ENCODE measurements around the gene PFKFB3. TPM values are rescaled to one million over a fixed set of nuclear protein-coding genes. Genes with fewer than 3 reads are reported as not detected.
A peak's percentile ranks its signal among the peaks of the same experiment; 100 is the strongest.
"Not testable (repeated sequence)": the region's sequence is repeated elsewhere in the genome, so short reads cannot be mapped to it uniquely, and the experiment has no call there.

Gene PFKFB3
- total RNA-seq, 1 experiment from 2014 or later, result 58.2 TPM

GRCh38 chr10:6275022-6275997 lies 72.6 kb downstream of the PFKFB3 start:
- in situ Hi-C loops (cut with HindIII; ENCODE audit: low pct_unique_long_range_greater_than_20kb, low sequenced_read_pairs), result no loop called here
- peak; percentile 98 for DNase-seq (ENCODE audit: low read depth)

GRCh38 chr10:6276356-6276755 lies 73.6 kb downstream of the PFKFB3 start:
- DNase-seq (ENCODE audit: low read depth), result no peak
- in situ Hi-C loops (cut with HindIII; ENCODE audit: low pct_unique_long_range_greater_than_20kb, low sequenced_read_pairs), result no loop called here

GRCh38 chr10:6278519-6279120 lies 75.9 kb downstream of the PFKFB3 start:
- in situ Hi-C loops (cut with HindIII; ENCODE audit: low pct_unique_long_range_greater_than_20kb, low sequenced_read_pairs), result no loop called here
- DNase-seq (ENCODE audit: low read depth), result no peak

- in situ Hi-C loops (cut with HindIII; ENCODE audit: low pct_unique_long_range_greater_than_20kb, low sequenced_read_pairs), result no loop called here
- peak; percentile 99 for DNase-seq (ENCODE audit: low read depth)
Observed at GRCh38 chr10:6279540-6280267, 77.0 kb downstream of the PFKFB3 start.

GRCh38 chr10:6280291-6280690 lies 77.6 kb downstream of the PFKFB3 start:
- in situ Hi-C loops (cut with HindIII; ENCODE audit: low pct_unique_long_range_greater_than_20kb, low sequenced_read_pairs), result no loop called here
- peak; percentile 63 for DNase-seq (ENCODE audit: low read depth)

GRCh38 chr10:6282454-6282958 lies 79.8 kb downstream of the PFKFB3 start:
- no peak for DNase-seq (ENCODE audit: low read depth)
- in situ Hi-C loops (cut with HindIII; ENCODE audit: low pct_unique_long_range_greater_than_20kb, low sequenced_read_pairs), result no loop called here

GRCh38 chr10:6283655-6284054 lies 80.9 kb downstream of the PFKFB3 start:
- in situ Hi-C loops (cut with HindIII; ENCODE audit: low pct_unique_long_range_greater_than_20kb, low sequenced_read_pairs), result no loop called here
- DNase-seq (ENCODE audit: low read depth), result no peak

GRCh38 chr10:6290621-6291020 lies 87.9 kb downstream of the PFKFB3 start:
- in situ Hi-C loops (cut with HindIII; ENCODE audit: low pct_unique_long_range_greater_than_20kb, low sequenced_read_pairs), result not testable (repeated sequence)
- DNase-seq (ENCODE audit: low read depth), result peak; percentile 81

- no peak for DNase-seq (ENCODE audit: low read depth)
Observed at GRCh38 chr10:6292741-6293151, 90.0 kb downstream of the PFKFB3 start.

GRCh38 chr10:6296425-6296824 lies 93.7 kb downstream of the PFKFB3 start:
- in situ Hi-C loops (cut with HindIII; ENCODE audit: low pct_unique_long_range_greater_than_20kb, low sequenced_read_pairs); DNase-seq (ENCODE audit: low read depth): not testable (repeated sequence)

More at GRCh38 chr10:6292741-6293151, 90.0 kb downstream of the PFKFB3 start:
- in situ Hi-C loops (cut with HindIII; ENCODE audit: low pct_unique_long_range_greater_than_20kb, low sequenced_read_pairs), result no loop called here

- in situ Hi-C loops (cut with HindIII; ENCODE audit: low pct_unique_long_range_greater_than_20kb, low sequenced_read_pairs), result no loop called here
- DNase-seq (ENCODE audit: low read depth), result peak; percentile 42
Observed at GRCh38 chr10:6296828-6297251, 94.1 kb downstream of the PFKFB3 start.

GRCh38 chr10:6297522-6297921 lies 94.8 kb downstream of the PFKFB3 start:
- DNase-seq (ENCODE audit: low read depth), result no peak
- in situ Hi-C loops (cut with HindIII; ENCODE audit: low pct_unique_long_range_greater_than_20kb, low sequenced_read_pairs), result no loop called here

- in situ Hi-C loops (cut with HindIII; ENCODE audit: low pct_unique_long_range_greater_than_20kb, low sequenced_read_pairs), result no loop called here
- DNase-seq (ENCODE audit: low read depth), result peak; percentile 70
Observed at GRCh38 chr10:6297951-6298381, 95.2 kb downstream of the PFKFB3 start.

GRCh38 chr10:6298428-6298827 lies 95.7 kb downstream of the PFKFB3 start:
- in situ Hi-C loops (cut with HindIII; ENCODE audit: low pct_unique_long_range_greater_than_20kb, low sequenced_read_pairs), result no loop called here
- no peak for DNase-seq (ENCODE audit: low read depth)

- in situ Hi-C loops (cut with HindIII; ENCODE audit: low pct_unique_long_range_greater_than_20kb, low sequenced_read_pairs), result no loop called here
- DNase-seq (ENCODE audit: low read depth), result peak; percentile 96
Observed at GRCh38 chr10:6299234-6299633, 96.5 kb downstream of the PFKFB3 start.

- peak; percentile 62 for DNase-seq (ENCODE audit: low read depth)
Observed at GRCh38 chr10:6299743-6300105, 97.0 kb downstream of the PFKFB3 start.

GRCh38 chr10:6300106-6300783 lies 97.5 kb downstream of the PFKFB3 start:
- DNase-seq (ENCODE audit: low read depth), result peak; percentile 68
- in situ Hi-C loops (cut with HindIII; ENCODE audit: low pct_unique_long_range_greater_than_20kb, low sequenced_read_pairs), result no loop called here

More at GRCh38 chr10:6299743-6300105, 97.0 kb downstream of the PFKFB3 start:
- in situ Hi-C loops (cut with HindIII; ENCODE audit: low pct_unique_long_range_greater_than_20kb, low sequenced_read_pairs), result no loop called here
